Stimulated activated CD4-positive, alpha-beta T cell treated with anti-CD3 and anti-CD28 coated beads, TNF-alpha, amount 100 ng/mL, for 48 hours (primary cell): Measurements from ENCODE around the gene CDH4.
"Not testable (repeated sequence)": the region's sequence is repeated elsewhere in the genome, so short reads cannot be mapped to it uniquely, and the experiment has no call there.

Experiments used
- DNase-seq, 3 donors: peaks; one replicate each; pipeline ENCODE4 v3.0.0-alpha.2; 2020; ENCODE audit warnings: low read depth in 3 of 3

The CDH4 gene

GRCh38 chr20:61976263-61976643 lies 724.2 kb downstream of the CDH4 start:
- DNase-seq, result no peak

- DNase-seq, result no peak
Measured at GRCh38 chr20:61976644-61977418, 724.8 kb downstream of the CDH4 start.

GRCh38 chr20:61977419-61977786 lies 725.3 kb downstream of the CDH4 start:
- DNase-seq, result no peak

GRCh38 chr20:61978491-61978890 lies 726.4 kb downstream of the CDH4 start:
- no peak for DNase-seq

- DNase-seq, result no peak
Measured at GRCh38 chr20:61979090-61979489, 727.0 kb downstream of the CDH4 start.

GRCh38 chr20:61979701-61980635 lies 727.9 kb downstream of the CDH4 start:
- DNase-seq, result no peak

GRCh38 chr20:61980647-61981583 lies 728.9 kb downstream of the CDH4 start:
- no peak for DNase-seq

GRCh38 chr20:61981691-61982090 lies 729.6 kb downstream of the CDH4 start:
- not testable (repeated sequence) for DNase-seq

GRCh38 chr20:61982191-61982950 lies 730.3 kb downstream of the CDH4 start:
- no peak for DNase-seq

GRCh38 chr20:61982951-61983315 lies 730.9 kb downstream of the CDH4 start:
- DNase-seq, result no peak

- DNase-seq, result no peak
Measured at GRCh38 chr20:61983965-61984364, 731.9 kb downstream of the CDH4 start.

GRCh38 chr20:61984431-61984830 lies 732.4 kb downstream of the CDH4 start:
- not testable (repeated sequence) for DNase-seq

- DNase-seq, result no peak
Measured at GRCh38 chr20:61985096-61985495, 733.0 kb downstream of the CDH4 start.

GRCh38 chr20:61986762-61987321 lies 734.8 kb downstream of the CDH4 start:
- no peak for DNase-seq

- no peak for DNase-seq
Measured at GRCh38 chr20:61988665-61989064, 736.6 kb downstream of the CDH4 start.

GRCh38 chr20:61989741-61990140 lies 737.7 kb downstream of the CDH4 start:
- DNase-seq, result no peak
